K562 (cell line): Measurements from ENCODE around the gene MOAP1.

Source experiments
- BACH1 ChIP-seq: fragments of 200-800 bp; sonication (Bioruptor generic); IDR thresholded peaks from 2 replicates; pipeline ENCODE4 v1.6.1; 2016; ENCODE audit warnings: missing genetic modification characterization, missing compliant biosample characterization
- CREB1 ChIP-seq, 2 experiments: sonication (generic) in 1 of 2; formaldehyde crosslinking in 1 of 2; IDR thresholded peaks; 2 replicates each; pipeline versions ENCODE4 v1.6.1 to v1.8.0; 2012 to 2022; ENCODE audit warnings: inconsistent platforms in 1 of 2, mild to moderate bottlenecking in 1 of 2, missing genetic modification reagents in 1 of 2, moderate library complexity in 1 of 2
- EP300 ChIP-seq: IDR thresholded peaks from 2 replicates; pipeline ENCODE4 v1.6.1; 2012; ENCODE audit warnings: low read length, improper control_type of control experiment
- FOXJ3 ChIP-seq: sonication (generic); formaldehyde crosslinking; IDR thresholded peaks from 2 replicates; pipeline ENCODE4 v1.4.0; 2020; ENCODE audit warnings: mild to moderate bottlenecking, missing genetic modification reagents
- HMG20A ChIP-seq: fragments of 450-650 bp; formaldehyde crosslinking; conservative IDR thresholded peaks from 2 replicates; pipeline ENCODE4 v1.4.0; 2020; ENCODE audit warnings: mild to moderate bottlenecking, mixed read lengths
- JUND ChIP-seq, 2 experiments: IDR thresholded peaks; 2 replicates in 1 of 2; 3 replicates in 1 of 2; pipeline ENCODE4 v1.6.1; 2011; ENCODE audit warnings: borderline replicate concordance in 2 of 2, low read depth in 2 of 2, low read length in 2 of 2, improper control_type of control experiment in 1 of 2, missing biosample characterization in 1 of 2, missing genetic modification characterization in 1 of 2, missing genetic modification reagents in 1 of 2
- POLR2G ChIP-seq: fragments of 200-400 bp; formaldehyde crosslinking; IDR thresholded peaks from 2 replicates; pipeline ENCODE4 v1.6.1; 2017; ENCODE audit warnings: low read depth, mild to moderate bottlenecking, antibody characterized with exemption, low read length, moderate library complexity
- TARDBP ChIP-seq: fragments of 450-650 bp; IDR thresholded peaks from 2 replicates; pipeline ENCODE4 v1.6.1; 2016
- ZBTB17 ChIP-seq: fragments of 450-650 bp; formaldehyde crosslinking; IDR thresholded peaks from 2 replicates; pipeline ENCODE4 v1.4.0; 2020; ENCODE audit warnings: mild to moderate bottlenecking

DNA sequence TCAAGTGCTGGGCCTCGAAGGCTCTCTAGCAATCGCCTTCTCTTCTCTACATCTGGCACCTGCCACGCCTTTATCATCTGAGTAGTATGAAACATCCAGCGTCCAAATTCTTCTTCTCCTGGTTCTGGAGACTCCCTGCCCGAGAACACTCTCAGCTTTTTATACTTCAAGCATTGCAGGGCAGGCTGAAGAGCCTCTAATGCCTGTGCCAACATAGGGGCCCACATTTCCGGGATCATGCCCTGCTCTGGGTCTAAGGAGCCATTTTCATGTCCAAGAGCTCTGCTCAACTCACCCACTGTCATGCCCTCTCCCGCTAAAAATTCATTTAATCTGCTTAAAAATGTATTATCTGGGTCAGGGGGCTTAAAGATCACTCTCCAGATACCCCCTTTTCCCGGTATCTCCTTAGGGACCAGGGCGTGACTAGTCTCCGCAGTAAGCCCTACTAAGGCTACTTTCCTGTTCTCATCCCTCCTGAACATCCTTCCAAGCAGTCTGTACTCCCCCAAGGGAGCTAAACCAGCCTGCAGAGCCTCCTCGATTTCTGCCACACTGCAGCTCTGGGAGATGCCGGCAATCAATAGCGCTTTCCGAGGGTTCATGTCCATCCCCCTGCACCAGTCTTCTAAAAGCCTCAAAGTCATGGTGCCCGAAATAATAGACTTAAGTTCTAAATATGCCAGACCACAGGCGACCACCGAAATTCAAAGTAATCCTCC lies 940 bp downstream of the MOAP1 start:
- TF ChIP-seq ZBTB17: no peak
- no peak for TF ChIP-seq BACH1 (tag)
- no peak for TF ChIP-seq HMG20A
- TF ChIP-seq TARDBP: no peak
- no peak for TF ChIP-seq JUND (IDR thresholded peaks at IDR 0.05; ENCODE audit: borderline replicate concordance, low read depth, low read length)
- no peak for TF ChIP-seq JUND (tag; IDR thresholded peaks at IDR 0.05; ENCODE audit: borderline replicate concordance, low read depth, low read length)
- TF ChIP-seq CREB1 (IDR thresholded peaks at IDR 0.05): no peak
- no peak for TF ChIP-seq CREB1 (CRISPR knock-in tag; IDR thresholded peaks at IDR 0.05)
- no peak for TF ChIP-seq FOXJ3 (CRISPR knock-in tag)
- TF ChIP-seq POLR2G: no peak
- TF ChIP-seq EP300: no peak
